HepG2 (cell line): ENCODE measurements around the gene TRRAP. TPM values are rescaled to one million over a fixed set of nuclear protein-coding genes. Genes with fewer than 3 reads are reported as not detected.

Experiments
- ATAC-seq: fragments of 200-7000 bp; cut with Tn5 transposase; 3 replicates; pipeline ENCODE4 v1.9.1; 2020; ENCODE audit warnings: mild to moderate bottlenecking, moderate library complexity
- BruUV-seq: library from RNA; stranded (reverse); fragments of 400-500 nt; replicated peaks from 2 replicates; lab custom pipeline; 2021; lab: Mats Ljungman, UMichigan
- CTCF ChIA-PET: fragments of 300-600 bp; formaldehyde crosslinking; extraction: SDS; loops from one replicate; lab custom pipeline; 2021; ENCODE audit warnings: low total read pairs, inconsistent platforms, low intra/inter-chr PET ratio; lab: Yijun Ruan, JAX
- POLR2A ChIA-PET: fragments of 350-600 bp; sonication (Branson Sonifier 250); formaldehyde crosslinking; loops from one replicate; lab custom pipeline; 2020; ENCODE audit warnings: antibody characterized with exemption, inconsistent platforms; lab: Yijun Ruan, JAX
- DNase-seq: peaks from one replicate; pipeline ENCODE4 v3.0.0-alpha.2; 2015; ENCODE audit warnings: low spot score
- FAIRE-seq: peaks from 3 replicates; lab custom pipeline; 2011; peaks lifted over from hg19 to GRCh38; lab: Jason Lieb, UNC
- H2AFZ ChIP-seq: one replicate; pipeline ENCODE4 v1.6.1; 2011; ENCODE audit warnings: low read length, inconsistent platforms
- H3K27ac ChIP-seq: fragments of 300-600 bp; 3 replicates; pipeline ENCODE4 v1.8.0; 2011; ENCODE audit warnings: mixed run types, mild to moderate bottlenecking, mixed read lengths, low read length, inconsistent platforms; ENCODE audit not compliant: insufficient read depth; ENCODE audit errors: extremely low read length
- H3K27me3 ChIP-seq, 2 experiments: fragments of 200-600 bp in 1 of 2; 2 replicates in 1 of 2; 3 replicates in 1 of 2; pipeline versions ENCODE4 v1.6.0 to v1.8.0; 2011; ENCODE audit warnings: low read length in 2 of 2, mild to moderate bottlenecking in 2 of 2, moderate library complexity in 2 of 2, inconsistent platforms in 1 of 2; ENCODE audit not compliant: insufficient read depth in 2 of 2, control insufficient read depth in 1 of 2
- H3K36me3 ChIP-seq, 2 experiments: fragments of 200-600 bp in 1 of 2; replicated peaks in 1 of 2; 2 replicates in 1 of 2; 3 replicates in 1 of 2; pipeline versions ENCODE4 v1.5.1 to v1.8.0; 2011; ENCODE audit warnings: low read length in 2 of 2, inconsistent platforms in 1 of 2; ENCODE audit not compliant: insufficient read depth in 2 of 2, control insufficient read depth in 1 of 2
- H3K4me1 ChIP-seq: 2 replicates; pipeline ENCODE4 v1.5.1; 2012; ENCODE audit warnings: low read length, inconsistent platforms; ENCODE audit not compliant: insufficient read depth
- H3K4me2 ChIP-seq: 2 replicates; pipeline ENCODE4 v1.6.0; 2011; ENCODE audit warnings: low read depth, low read length, inconsistent platforms
- H3K4me3 ChIP-seq, 3 experiments: fragments of 200-600 bp in 1 of 3; sonication (generic), shearing (Covaris generic) in 1 of 3; replicated peaks in 1 of 3; 2 replicates each; pipeline ENCODE4 v1.5.1; 2011 to 2016; ENCODE audit warnings: low read length in 3 of 3, inconsistent platforms in 2 of 3, low read depth in 2 of 3, mild to moderate bottlenecking in 2 of 3, control low read depth in 1 of 3, mixed read lengths in 1 of 3; ENCODE audit not compliant: insufficient read depth in 1 of 3
- H3K79me2 ChIP-seq: one replicate; pipeline ENCODE4 v1.6.1; 2011; ENCODE audit warnings: low read length, inconsistent platforms; ENCODE audit not compliant: insufficient read depth
- H3K9ac ChIP-seq: 2 replicates; pipeline ENCODE4 v1.6.0; 2011; ENCODE audit warnings: mild to moderate bottlenecking, low read depth, low read length, inconsistent platforms; ENCODE audit not compliant: insufficient read depth
- H3K9me3 ChIP-seq: 2 replicates; pipeline ENCODE4 v1.5.1; 2012; ENCODE audit warnings: mild to moderate bottlenecking, low read length
- H4K20me1 ChIP-seq: 2 replicates; pipeline ENCODE4 v1.6.0; 2011; ENCODE audit warnings: inconsistent platforms, mild to moderate bottlenecking, low read length, moderate library complexity; ENCODE audit not compliant: insufficient read depth
- HDAC2 ChIP-seq: sonication (generic); formaldehyde crosslinking; IDR thresholded peaks from 2 replicates; pipeline ENCODE4 v1.4.0; 2020; ENCODE audit warnings: missing genetic modification reagents
- KDM5B ChIP-seq: sonication (generic); formaldehyde crosslinking; IDR thresholded peaks from 2 replicates; pipeline ENCODE4 v1.4.0; 2020; ENCODE audit warnings: missing genetic modification reagents, mild to moderate bottlenecking, borderline replicate concordance
- MBNL3 ChIP-seq: fragments of 250-450 bp; sonication (Bioruptor Pico); conservative IDR thresholded peaks from 2 replicates; pipeline ENCODE4 v1.8.0; 2022; ENCODE audit warnings: mild to moderate bottlenecking, inconsistent platforms
- MIER3 ChIP-seq: IDR thresholded peaks from 2 replicates; pipeline ENCODE4 v1.6.1; 2016; ENCODE audit warnings: missing compliant biosample characterization, borderline replicate concordance
- ZNF333 ChIP-seq: sonication (generic); formaldehyde crosslinking; IDR thresholded peaks from 2 replicates; pipeline ENCODE4 v1.4.0; 2020; ENCODE audit warnings: mild to moderate bottlenecking, missing genetic modification reagents, borderline replicate concordance
- ZNF674 ChIP-seq: sonication (generic); formaldehyde crosslinking; IDR thresholded peaks from 2 replicates; pipeline ENCODE4 v1.5.0; 2020; ENCODE audit warnings: low read depth, mild to moderate bottlenecking, missing genetic modification reagents
- ZNF703 ChIP-seq: sonication (generic); formaldehyde crosslinking; IDR thresholded peaks from 2 replicates; pipeline ENCODE4 v1.5.1; 2020; ENCODE audit warnings: missing genetic modification reagents, mild to moderate bottlenecking, moderate library complexity, borderline replicate concordance
- WGBS: methylation state at CpG from one replicate; pipeline ENCODE4 v1.1.6; 2017; ENCODE audit warnings: low lambda C conversion rate; 5-methylcytosine and 5-hydroxymethylcytosine counted together
- in situ Hi-C: cut with HindIII; loops from 2 replicates; pipeline ENCODE4 v1.10.0; 2017; ENCODE audit warnings: low pct_unique_long_range_greater_than_20kb; ENCODE audit not compliant: extremely low pct_ligation_motif_present
- intact Hi-C: fragments of 100-400 bp; cut with micrococcal nuclease; formaldehyde crosslinking; loops from one replicate; pipeline ENCODE4 v1.10.0; 2022; ENCODE audit not compliant: unreplicated experiment
- polyA plus RNA-seq, 8 experiments: library from polyadenylated mRNA; depleted of rRNA in 3 of 8; stranded (reverse) in 7 of 8; unstranded in 1 of 8; fragments of >200 nt; fragmentation: Illumina TruSeq in 4 of 8; extraction: Trizol in 4 of 8; gene quantifications; 2 replicates each; pipeline versions ENCODE4 v1.2.1 to v1.2.3, GENCODE V29; 2011 to 2016; ENCODE audit warnings: low read depth in 4 of 8, missing spikeins in 1 of 8, mixed read lengths in 1 of 8; ENCODE audit not compliant: insufficient read depth in 1 of 8
- total RNA-seq, 5 experiments: library from RNA; depleted of rRNA; stranded (reverse); fragments of >200 nt; fragmentation: Illumina TruSeq; extraction: Trizol; gene quantifications; 2 replicates each; pipeline ENCODE4 v1.2.3, GENCODE V29; 2016; ENCODE audit warnings: low read depth in 1 of 5
- TF ChIP-seq, protein P1 (sequence below): sonication (generic); formaldehyde crosslinking; IDR thresholded peaks from 2 replicates; pipeline ENCODE4 v1.4.0; 2020; ENCODE audit warnings: missing genetic modification reagents, borderline replicate concordance
- TF ChIP-seq, protein P2 (sequence below): sonication (generic); formaldehyde crosslinking; IDR thresholded peaks from 2 replicates; pipeline ENCODE4 v1.4.0; 2020; ENCODE audit warnings: missing genetic modification reagents

TRRAP gene
- total and polyA plus RNA-seq, 2 of the 13 experiments (the other 11 are each of a cell fraction or from before 2014, with no cell fraction given): 8.6 to 10.5 TPM

DNA sequence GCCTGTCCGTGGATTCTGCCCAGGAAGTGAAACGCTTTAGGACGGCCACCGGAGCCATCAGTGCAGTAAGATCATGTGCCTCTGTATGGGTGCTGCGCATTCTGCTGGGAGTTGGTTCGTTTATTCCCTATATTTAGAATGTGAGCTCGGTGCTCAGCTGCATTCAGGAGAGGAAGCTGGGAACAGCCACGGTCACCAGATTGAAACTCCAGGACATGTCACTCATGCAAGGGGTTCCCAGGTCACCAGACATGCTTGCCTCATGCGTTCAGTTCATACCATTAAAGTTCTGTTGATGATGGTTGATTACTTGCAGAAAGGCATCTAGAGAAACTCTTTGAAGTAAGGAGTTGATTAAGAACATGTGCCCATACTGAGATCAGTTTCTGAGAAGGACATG is 78.1 kb downstream of the TRRAP start (continued):
- TF ChIP-seq MBNL3 (no peak), HDAC2 (no peak), MIER3 (no peak), ZNF703 (CRISPR knock-in tag) (no peak), ZNF674 (CRISPR knock-in tag) (no peak), KDM5B (CRISPR knock-in tag) (no peak)
- TF ChIP-seq, protein P1, sequence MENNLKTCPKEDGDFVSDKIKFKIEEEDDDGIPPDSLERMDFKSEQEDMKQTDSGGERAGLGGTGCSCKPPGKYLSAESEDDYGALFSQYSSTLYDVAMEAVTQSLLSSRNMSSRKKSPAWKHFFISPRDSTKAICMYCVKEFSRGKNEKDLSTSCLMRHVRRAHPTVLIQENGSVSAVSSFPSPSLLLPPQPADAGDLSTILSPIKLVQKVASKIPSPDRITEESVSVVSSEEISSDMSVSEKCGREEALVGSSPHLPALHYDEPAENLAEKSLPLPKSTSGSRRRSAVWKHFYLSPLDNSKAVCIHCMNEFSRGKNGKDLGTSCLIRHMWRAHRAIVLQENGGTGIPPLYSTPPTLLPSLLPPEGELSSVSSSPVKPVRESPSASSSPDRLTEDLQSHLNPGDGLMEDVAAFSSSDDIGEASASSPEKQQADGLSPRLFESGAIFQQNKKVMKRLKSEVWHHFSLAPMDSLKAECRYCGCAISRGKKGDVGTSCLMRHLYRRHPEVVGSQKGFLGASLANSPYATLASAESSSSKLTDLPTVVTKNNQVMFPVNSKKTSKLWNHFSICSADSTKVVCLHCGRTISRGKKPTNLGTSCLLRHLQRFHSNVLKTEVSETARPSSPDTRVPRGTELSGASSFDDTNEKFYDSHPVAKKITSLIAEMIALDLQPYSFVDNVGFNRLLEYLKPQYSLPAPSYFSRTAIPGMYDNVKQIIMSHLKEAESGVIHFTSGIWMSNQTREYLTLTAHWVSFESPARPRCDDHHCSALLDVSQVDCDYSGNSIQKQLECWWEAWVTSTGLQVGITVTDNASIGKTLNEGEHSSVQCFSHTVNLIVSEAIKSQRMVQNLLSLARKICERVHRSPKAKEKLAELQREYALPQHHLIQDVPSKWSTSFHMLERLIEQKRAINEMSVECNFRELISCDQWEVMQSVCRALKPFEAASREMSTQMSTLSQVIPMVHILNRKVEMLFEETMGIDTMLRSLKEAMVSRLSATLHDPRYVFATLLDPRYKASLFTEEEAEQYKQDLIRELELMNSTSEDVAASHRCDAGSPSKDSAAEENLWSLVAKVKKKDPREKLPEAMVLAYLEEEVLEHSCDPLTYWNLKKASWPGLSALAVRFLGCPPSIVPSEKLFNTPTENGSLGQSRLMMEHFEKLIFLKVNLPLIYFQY (CRISPR knock-in tag): no peak
- TF ChIP-seq, protein P2, sequence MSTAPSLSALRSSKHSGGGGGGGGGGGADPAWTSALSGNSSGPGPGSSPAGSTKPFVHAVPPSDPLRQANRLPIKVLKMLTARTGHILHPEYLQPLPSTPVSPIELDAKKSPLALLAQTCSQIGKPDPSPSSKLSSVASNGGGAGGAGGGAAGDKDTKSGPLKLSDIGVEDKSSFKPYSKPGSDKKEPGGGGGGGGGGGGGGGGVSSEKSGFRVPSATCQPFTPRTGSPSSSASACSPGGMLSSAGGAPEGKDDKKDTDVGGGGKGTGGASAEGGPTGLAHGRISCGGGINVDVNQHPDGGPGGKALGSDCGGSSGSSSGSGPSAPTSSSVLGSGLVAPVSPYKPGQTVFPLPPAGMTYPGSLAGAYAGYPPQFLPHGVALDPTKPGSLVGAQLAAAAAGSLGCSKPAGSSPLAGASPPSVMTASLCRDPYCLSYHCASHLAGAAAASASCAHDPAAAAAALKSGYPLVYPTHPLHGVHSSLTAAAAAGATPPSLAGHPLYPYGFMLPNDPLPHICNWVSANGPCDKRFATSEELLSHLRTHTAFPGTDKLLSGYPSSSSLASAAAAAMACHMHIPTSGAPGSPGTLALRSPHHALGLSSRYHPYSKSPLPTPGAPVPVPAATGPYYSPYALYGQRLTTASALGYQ (CRISPR knock-in tag): no peak

GRCh38 chr7:98956937-98957336 is 78.6 kb downstream of the TRRAP start:
- peaks cover 44 to 91% of the 10 kb centered on the region in 2 experiments for H3K36me3 ChIP-seq
- no peaks in the 10 kb centered on the region for H3K9me3 ChIP-seq
- ChIA-PET CTCF (no interaction called here), POLR2A (no interaction called here)
- no peak overlapping the region for H3K4me2 ChIP-seq
- DNase-seq (no peak), FAIRE-seq (no peak), ATAC-seq (no peak)
- no peak overlapping the region for H3K4me3 ChIP-seq
- BruUV-seq: no TSS peak
- intact Hi-C loops (no loop called here), in situ Hi-C loops (no loop called here)
- no peaks in the 10 kb centered on the region for H4K20me1 ChIP-seq
- no peak overlapping the region for H3K27ac ChIP-seq
- WGBS: 98% methylated on average over 8 of the region's 9 CpGs
- no peak for TF ChIP-seq ZNF333 (CRISPR knock-in tag)
- no peaks in the 10 kb centered on the region for H3K4me1 ChIP-seq
- no peaks in the 10 kb centered on the region for H3K79me2 ChIP-seq
- no peak overlapping the region for H2AFZ ChIP-seq
- no peak overlapping the region for H3K9ac ChIP-seq
- H3K27me3 ChIP-seq: no peaks in the 10 kb centered on the region
